Hepatic stellate cell (primary cell): Measurements from ENCODE around the gene FBLN2.

Experiments used
- DNase-seq: peaks from one replicate; pipeline ENCODE4 v3.0.0; 2011; ENCODE audit warnings: low spot score

Gene FBLN2

DNA sequence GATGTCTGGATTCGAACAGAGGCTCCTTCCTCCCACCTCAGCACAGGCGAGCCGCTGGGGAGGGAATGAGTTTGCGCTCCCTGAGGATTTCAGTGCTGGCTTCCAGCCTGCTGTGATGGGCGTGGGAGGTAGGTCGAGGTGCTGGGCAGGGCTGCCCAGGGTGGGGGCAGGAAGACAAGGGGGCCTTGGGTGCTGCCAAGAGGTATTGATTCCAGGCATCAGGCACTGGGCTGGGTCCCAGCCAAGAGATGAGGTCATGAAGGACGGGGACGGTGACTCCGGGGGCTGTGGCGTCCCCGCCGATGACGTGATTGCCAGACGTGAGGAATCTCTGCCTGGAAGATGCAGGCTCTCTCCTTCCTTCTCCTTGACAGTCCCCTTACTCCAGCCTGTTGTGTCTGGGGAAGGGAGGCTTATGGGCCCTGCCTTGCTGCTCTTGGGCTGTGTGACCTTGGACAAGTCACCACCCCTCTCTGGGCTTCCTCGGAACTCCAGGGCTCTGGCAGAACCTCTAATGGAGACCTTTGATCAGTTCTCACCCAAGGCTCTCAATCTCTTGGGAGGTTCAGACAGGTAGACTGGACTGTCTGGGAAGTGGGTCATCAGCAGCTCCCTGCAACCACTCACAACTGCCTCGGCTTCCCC lies 116.8 kb downstream of the FBLN2 start:
- DNase-seq, result no peak

DNA sequence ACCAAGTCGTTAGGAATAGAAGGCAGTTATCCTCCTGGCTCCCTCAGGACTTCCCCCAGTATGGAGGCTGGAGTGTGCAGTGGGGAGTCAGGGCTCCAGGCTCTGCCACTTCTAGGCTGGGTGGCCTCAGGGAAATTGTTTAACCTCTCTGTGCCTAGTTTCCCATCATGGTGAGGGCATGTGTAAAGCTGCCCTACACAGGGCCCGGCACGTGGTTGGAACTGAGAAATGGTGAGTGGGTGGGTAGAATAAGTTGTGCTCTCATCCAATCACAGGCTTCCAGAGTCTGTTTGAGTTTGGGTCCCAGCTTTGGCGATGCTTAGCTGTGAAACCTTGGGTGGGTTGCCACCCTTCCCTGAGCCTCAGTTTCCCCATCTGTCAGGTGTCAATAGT lies 117.3 kb downstream of the FBLN2 start:
- DNase-seq, result no peak

GRCh38 chr3:13666781-13667709 lies 118.1 kb downstream of the FBLN2 start:
- no peak for DNase-seq

GRCh38 chr3:13668136-13668535 lies 119.2 kb downstream of the FBLN2 start:
- no peak for DNase-seq

DNA sequence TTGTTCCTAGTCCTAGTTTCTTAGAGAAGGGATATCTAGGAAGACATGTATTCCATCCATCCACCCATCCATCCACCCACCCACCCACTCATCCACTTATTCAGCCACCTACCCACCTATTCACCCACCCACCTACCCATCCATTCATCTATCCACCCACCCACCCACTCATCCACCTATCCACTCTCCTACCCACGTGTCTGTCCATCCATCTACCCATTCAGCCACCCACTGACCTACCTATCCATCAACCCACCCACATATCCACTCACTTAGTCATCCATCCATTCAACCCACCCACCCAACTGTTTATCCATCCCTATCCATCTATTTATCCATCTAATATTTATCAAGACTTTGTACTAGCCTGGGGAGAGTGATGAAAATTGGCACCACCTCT lies 120.5 kb downstream of the FBLN2 start:
- DNase-seq, result no peak

DNA sequence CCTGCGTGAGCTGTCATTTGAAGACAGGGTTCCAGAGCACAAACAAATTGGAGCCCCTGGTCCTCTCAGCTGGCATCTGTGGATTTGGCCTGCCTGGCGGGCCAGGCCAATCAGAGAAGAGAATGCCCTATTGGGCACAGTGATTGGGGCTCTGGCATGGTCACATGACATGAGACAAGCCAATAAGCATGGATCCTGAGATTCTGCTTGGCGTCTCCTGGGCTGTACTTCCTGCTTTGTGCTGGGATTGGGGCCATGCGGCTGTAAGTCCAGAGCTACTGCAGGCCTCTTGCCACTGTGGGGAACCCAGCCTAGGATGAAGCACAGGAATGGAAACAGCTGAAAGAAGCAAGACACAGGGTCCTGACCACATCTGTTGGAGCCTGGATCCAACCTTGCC lies 121.4 kb downstream of the FBLN2 start:
- DNase-seq, result no peak

DNA sequence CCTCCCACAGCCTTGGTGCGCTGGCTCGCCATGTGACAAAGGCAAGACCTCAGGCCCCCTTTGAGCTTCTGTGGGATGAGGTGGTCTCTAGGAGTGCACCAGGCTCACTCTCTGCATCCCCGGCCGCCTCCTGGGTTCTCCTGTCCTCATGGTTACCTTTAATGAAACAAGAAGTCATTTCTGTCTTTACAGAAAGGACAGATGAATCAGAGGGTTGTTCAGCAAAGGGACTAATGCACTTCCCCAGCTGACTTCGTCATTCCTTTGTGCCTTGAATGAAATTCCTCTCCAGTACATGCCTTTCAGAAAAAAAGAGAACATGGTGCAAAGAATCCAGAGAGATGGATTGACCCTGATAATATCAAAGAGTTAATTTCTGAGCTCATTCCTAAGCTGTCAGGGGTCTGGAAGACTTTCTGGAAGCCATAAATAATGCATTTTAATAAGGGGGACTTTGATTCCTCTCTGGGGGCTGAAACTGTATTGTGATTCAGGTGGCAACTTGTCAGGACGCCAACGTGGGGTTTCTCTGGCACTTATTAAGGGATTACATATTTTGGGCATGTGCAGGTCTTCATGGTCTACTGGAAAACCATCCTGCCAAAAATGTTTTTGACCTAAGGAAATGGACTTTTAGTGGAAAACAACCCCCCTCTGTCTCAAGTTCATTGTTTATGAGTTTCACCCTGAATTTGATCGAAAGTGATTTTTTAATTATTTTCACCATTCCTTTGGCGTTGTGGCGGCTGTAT lies 122.7 kb downstream of the FBLN2 start:
- DNase-seq, result no peak

- DNase-seq, result no peak
These were observed 124.3 kb downstream of the FBLN2 start for GRCh38 chr3:13673207-13673606.

DNA sequence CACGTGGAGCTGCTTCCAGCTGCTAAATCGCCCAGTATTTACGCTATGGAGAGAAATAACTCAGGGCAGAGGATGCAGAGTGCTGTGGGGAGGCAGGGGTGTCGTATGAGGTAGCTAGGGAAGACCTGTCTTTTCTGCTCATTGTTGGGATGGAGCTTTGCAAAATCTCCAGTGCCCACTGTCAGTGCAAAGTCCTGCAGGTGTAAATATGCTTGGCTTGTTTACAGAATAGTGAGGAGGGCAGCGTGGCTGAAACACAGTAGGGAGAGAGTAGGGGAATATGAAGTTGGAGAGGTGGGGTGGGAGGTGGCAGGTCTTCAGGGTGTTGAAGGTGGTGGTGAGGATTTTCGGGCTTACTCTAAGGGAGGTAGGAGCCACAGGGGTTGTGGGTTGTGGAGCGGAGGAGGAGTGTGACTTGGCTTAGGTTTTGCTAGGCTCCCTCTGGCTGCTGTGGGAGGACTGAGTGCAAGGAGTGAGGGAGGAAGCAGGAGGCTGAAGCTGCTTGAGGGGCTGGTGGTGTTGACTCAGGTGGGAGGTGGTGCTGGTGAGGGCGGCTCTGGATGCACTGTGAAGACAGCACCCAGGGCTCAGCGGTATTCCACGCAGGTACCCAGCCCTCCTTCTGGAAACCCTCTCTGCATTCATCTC lies 125.7 kb downstream of the FBLN2 start:
- no peak for DNase-seq

DNA sequence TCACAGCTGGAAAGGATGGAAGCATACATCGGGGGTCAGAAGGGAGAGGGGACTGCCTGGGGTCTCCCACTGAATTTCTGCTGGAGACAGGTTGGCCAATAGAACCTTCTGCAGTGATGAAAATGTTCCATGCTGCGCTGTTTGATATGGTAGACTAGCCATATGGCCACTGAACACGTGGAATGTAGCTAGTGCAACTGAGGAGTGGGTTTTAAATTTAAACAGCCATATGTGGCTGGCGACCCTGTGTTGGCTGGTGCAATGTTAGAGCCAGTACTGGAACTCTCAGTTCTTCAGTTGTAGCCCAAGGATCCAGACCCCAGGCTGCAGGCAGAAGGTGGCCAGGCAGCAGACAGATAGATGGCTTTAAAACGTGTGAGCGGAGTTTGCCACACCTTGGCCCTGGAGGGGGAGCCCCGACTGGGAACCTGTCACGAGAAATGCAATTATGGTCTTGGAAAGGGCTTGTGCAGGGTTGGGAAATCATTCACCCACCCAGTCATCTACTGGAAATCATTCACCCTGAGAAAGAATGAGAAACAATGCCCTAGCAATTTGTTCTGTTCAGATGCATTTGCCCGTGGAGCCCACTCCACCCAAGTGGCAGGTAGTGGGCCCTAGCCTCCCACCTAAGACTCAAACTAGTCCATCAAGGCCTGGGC lies 127.6 kb downstream of the FBLN2 start:
- no peak for DNase-seq

DNA sequence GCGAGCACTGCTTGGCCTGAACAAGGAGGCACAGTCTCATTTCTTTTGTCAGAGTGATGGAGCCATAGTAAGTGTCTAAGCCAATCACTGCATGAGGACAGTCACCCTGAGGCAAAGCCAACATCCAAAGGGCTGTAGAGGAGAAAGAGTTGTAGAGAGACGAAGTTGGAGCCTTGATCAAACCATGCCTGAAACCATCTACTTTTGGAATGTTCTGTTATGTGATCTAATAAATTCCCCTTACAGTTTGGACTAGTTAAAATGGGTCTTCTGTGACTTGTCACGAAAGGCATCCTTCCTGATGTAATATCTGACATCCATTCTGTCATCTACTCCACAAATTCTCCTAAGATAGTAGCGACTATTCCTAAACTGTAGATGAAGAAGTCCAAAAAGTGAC lies 128.3 kb downstream of the FBLN2 start:
- no peak for DNase-seq

DNA sequence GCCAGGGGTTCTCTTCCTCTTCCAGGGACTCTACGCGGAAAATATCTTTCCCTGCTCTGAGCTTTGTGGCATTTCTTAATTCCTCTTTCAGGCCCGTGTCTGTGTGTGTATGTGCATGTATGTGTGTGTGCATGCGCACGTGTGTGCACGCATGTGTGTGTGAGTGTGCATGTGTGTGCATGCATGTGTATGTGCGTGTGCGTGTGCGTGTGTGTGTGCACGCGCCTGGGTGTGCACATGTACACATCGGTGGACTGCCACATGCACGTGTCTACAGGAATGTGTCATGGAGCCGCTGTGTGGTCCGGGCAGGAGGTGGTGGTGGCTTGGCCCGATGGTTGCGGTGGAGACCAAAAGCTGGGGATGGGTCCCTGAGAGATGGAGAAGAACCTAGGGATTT lies 133.0 kb downstream of the FBLN2 start:
- no peak for DNase-seq

- no peak for DNase-seq
These were observed 133.5 kb downstream of the FBLN2 start for GRCh38 chr3:13682331-13683013.

DNA sequence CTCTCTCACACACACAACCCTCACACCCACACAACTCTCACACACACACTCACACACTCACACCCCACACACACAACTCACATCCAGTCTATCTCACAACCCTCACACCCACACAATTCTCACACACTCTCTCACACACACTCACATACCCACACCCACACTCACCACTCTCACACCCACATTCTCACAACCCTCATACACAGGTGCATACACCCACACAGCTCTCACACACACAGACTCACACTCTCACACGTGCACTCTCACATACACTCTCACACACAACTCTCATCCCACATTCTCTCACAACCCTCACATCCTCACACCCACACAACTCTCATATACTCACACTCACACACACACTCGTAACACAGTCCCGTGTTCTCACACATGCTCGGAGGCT lies 134.4 kb downstream of the FBLN2 start:
- DNase-seq, result no peak

DNA sequence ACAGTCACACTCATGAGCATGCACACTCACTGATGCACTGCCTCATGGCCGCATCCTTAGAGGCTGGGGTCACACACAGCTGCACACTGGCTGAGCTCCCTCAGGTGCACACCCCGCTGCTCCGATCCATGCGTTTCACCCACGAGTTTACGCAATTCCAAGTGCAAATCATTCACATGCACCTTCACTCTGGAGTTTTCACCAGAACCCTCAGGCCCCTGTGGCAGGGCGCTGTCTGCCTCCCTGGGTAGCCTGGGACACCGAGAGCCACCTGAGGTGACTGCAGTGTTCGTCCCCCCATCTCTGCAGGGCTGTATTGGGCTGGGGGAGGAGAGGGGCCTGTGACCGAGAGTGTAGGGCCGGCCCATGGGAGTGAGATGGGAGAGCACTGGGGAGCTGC lies 134.8 kb downstream of the FBLN2 start:
- DNase-seq, result no peak

- DNase-seq, result no peak
These were observed 135.4 kb downstream of the FBLN2 start for GRCh38 chr3:13684350-13684749.

GRCh38 chr3:13684854-13685253 lies 135.9 kb downstream of the FBLN2 start:
- DNase-seq, result no peak

- no peak for DNase-seq
These were observed 136.8 kb downstream of the FBLN2 start for GRCh38 chr3:13685721-13686120.

DNA sequence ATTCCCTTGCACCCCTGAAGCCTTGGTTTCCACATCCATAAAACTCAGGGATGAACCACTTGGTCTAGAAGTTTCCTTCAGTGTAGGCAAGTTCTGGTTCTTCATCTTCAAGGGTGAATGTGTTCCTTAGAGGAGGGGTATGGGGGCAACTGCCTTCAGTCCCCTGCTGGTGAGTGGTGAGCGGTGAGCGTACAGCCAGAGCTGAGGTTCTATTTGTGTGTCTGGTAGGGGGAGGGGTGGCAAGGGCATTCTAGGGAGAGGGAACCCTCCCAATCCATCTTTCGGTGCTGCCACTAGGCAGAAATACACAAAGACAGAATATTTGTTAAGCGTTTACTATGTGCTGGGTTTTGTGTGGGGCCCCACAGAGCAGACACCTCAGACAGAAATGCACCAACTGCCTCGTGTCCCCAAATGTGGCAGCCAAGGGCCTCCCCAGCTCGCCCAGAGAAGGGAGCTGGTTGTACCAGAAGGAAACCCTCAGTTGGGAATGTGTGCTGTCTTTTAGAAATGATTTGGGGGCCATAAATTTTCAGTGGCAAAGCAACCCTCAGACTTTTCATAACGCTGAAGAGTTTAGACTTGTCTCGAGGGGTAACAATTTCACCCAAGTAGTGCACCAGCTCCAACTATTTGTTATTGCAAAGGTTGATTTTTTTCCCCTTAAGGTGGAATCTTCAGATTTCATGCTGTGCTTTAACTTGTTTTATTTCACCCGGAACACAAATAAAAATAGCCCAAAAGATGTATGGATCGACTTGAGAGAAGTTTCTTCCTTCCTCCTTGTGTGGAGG lies 137.6 kb downstream of the FBLN2 start:
- no peak for DNase-seq

DNA sequence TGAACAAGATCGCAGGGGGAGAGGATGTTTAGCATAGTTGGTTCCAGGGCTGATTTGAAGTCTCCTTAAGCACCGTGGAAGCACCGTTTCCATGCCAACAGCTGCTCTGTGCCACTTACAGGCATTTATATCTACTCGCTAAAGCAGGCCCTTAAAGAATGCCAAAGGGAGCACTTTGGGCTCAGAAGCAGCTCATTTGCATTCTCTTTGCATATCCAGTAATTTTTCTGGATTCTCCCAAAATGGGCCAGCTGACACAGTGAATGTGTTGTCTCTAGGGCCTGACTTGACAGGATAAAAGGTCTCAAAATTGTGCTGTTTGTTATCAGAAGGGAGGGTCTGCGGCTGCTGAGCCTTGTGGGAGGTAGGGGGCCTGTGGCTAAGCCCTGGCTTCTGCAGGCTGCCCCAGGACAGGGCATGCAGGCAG lies 138.6 kb downstream of the FBLN2 start:
- no peak for DNase-seq
